NB4 (cell line): ENCODE results near the gene EHBP1L1.

Experiments used
- POLR2A ChIP-seq: IDR thresholded peaks from 2 replicates; pipeline ENCODE4 v1.6.1; 2011; ENCODE audit warnings: mild to moderate bottlenecking; ENCODE audit not compliant: insufficient read length; ENCODE audit errors: extremely low read depth
- TF ChIP-seq, protein P1 (sequence below): IDR thresholded peaks from one replicate; pipeline ENCODE4 v1.5.1; 2012; ENCODE audit warnings: low read depth, low read length

DNA sequence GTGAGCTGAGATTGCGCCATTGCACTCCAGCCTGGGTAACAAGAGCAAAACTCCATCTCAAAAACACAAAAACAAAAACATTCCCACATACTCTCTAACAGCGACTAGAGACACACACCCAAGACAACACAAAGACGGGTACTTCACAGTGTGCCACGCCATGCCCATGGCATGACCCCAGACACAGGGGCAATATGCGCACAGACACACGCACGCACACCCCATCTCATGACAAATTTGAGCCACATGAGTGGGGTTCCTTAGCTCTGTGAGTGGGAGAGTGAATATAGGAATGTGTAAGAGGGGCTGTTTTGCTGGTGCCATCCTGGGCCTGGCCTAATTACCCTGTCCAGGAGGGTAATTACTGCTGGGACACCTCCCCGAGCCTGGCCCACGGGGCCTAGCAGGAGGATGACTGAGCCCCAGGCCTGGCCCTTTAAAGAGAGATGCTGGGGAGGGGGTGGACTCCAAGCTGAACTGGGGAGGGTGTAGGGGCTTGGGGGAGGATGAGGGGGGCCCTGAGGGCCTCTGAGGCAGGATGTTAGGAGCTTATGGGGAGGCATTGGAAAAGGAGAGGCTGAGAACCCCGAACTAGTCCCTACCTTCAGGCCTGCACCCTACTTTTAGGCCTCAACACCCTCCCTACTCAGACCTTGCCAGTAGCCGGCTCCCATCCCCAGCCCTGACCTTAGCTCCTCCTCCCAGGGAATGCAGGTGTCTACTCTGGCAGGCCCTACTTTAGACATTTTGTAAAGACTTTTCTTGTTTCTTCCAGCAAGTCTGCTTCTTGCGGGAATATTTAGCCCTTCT is 19.2 kb upstream of the EHBP1L1 start:
- TF ChIP-seq, protein P1, sequence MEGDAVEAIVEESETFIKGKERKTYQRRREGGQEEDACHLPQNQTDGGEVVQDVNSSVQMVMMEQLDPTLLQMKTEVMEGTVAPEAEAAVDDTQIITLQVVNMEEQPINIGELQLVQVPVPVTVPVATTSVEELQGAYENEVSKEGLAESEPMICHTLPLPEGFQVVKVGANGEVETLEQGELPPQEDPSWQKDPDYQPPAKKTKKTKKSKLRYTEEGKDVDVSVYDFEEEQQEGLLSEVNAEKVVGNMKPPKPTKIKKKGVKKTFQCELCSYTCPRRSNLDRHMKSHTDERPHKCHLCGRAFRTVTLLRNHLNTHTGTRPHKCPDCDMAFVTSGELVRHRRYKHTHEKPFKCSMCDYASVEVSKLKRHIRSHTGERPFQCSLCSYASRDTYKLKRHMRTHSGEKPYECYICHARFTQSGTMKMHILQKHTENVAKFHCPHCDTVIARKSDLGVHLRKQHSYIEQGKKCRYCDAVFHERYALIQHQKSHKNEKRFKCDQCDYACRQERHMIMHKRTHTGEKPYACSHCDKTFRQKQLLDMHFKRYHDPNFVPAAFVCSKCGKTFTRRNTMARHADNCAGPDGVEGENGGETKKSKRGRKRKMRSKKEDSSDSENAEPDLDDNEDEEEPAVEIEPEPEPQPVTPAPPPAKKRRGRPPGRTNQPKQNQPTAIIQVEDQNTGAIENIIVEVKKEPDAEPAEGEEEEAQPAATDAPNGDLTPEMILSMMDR, result no peak
- no peak for TF ChIP-seq POLR2A
